SJCRH30 (cell line): ENCODE data around the gene FSHR. TPM values are rescaled to one million over a fixed set of nuclear protein-coding genes. Genes with fewer than 3 reads are reported as not detected.

Source experiments
- DNase-seq, 2 experiments: peaks; one replicate each; pipeline ENCODE4 v3.0.0-alpha.2; 2015 to 2020
- H3K27ac ChIP-seq: fragments of 250-450 bp; sonication (Bioruptor Pico); 2 replicates; pipeline ENCODE4 v1.5.1; 2020; ENCODE audit warnings: mild to moderate bottlenecking, moderate library complexity
- H3K27me3 ChIP-seq: fragments of 250-450 bp; sonication (Bioruptor Pico); 2 replicates; pipeline ENCODE4 v1.5.1; 2020; ENCODE audit warnings: mild to moderate bottlenecking, moderate library complexity
- H3K36me3 ChIP-seq: fragments of 250-450 bp; sonication (Bioruptor Pico); 2 replicates; pipeline ENCODE4 v1.5.1; 2020; ENCODE audit warnings: mild to moderate bottlenecking, moderate library complexity
- H3K4me1 ChIP-seq: fragments of 250-450 bp; sonication (Bioruptor Pico); 2 replicates; pipeline ENCODE4 v1.5.1; 2020; ENCODE audit warnings: mild to moderate bottlenecking, moderate library complexity
- H3K4me3 ChIP-seq: fragments of 250-450 bp; sonication (Bioruptor Pico); 2 replicates; pipeline ENCODE4 v1.5.1; 2020; ENCODE audit warnings: mild to moderate bottlenecking, moderate library complexity
- H3K9me3 ChIP-seq: fragments of 250-450 bp; sonication (Bioruptor Pico); replicated peaks from 2 replicates; pipeline ENCODE4 v1.5.1; 2020; ENCODE audit warnings: mild to moderate bottlenecking, moderate library complexity
- total RNA-seq: library from RNA; depleted of rRNA; stranded (reverse); fragments of >200 nt; shearing (Covaris generic); gene quantifications from 2 replicates; pipeline ENCODE4 v1.2.3, GENCODE V29; 2014

FSHR gene
- total RNA-seq, 1 experiment from 2014 or later = not detected

DNA sequence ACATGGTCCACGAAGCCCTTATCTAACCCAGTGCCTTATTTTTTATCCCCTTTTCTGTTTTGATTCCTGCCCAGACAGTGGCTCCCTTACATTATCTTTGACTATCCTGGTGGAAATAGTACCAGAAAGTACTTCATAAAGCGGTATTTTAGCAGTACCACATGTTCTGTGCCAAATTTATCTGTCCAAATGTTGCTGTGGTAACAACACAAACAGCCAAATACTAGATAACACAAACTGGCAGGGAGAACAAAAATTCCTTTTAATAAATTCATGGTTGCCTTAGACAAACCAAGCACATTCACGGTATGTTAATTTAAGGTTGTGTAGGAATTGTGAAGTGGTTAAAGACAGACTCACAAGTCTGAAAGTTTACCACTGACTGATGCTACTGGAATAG, 210.9 kb downstream of the FSHR start:
- no peak for DNase-seq
- H3K4me3 ChIP-seq = no peak overlapping the region
- no peaks in the 10 kb centered on the region for H3K4me1 ChIP-seq
- 0 out of 2 replicates have a peak, but pooled peaks cover 3% of the 10 kb centered on the region for H3K27me3 ChIP-seq
- H3K27ac ChIP-seq = no peak overlapping the region
- H3K36me3 ChIP-seq = no peaks in the 10 kb centered on the region
- H3K9me3 ChIP-seq = no peaks in the 10 kb centered on the region

DNA sequence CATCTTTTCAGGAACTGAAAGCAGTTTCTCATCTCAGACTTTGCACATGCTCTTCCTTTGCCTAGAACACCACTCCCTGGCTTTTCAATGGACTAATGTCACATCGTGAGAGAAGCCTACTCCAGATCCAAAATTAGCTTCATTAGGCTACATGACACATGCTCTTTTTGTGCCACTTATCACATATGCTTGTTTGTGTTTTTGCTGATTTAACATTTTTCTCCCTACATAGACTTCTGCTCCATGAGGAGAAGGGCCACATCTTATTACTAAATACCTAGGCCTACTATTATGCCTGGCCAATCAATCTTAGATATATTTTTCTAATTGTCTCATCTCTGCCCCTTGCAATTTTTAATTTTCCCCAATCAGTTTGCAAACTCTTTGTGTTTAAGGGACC, 212.4 kb downstream of the FSHR start:
- H3K9me3 ChIP-seq = no peaks in the 10 kb centered on the region

DNA sequence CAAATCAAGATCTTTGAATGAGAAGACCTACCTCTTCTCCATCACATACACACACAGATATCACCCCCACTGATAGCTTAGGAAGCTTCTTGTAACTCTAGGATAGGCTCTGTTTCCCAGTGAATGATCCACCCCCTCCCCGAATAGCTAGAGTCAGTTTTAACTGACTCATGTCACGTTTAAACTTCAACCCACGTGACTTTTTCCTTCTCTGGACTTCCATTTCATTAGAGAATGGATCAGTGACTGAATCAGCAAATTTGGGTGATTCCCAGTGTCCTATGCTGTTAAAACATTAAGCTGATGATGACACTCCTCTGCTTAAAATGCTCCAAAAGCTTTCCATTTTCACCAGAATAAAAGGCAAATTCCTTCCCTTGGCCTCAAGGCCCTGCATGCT, 212.9 kb downstream of the FSHR start:
- no peaks in the 10 kb centered on the region for H3K4me1 ChIP-seq
- DNase-seq = no peak
- 0 out of 2 replicates have a peak, but pooled peaks cover 3% of the 10 kb centered on the region for H3K27me3 ChIP-seq
- H3K4me3 ChIP-seq = no peak overlapping the region
- H3K27ac ChIP-seq = no peak overlapping the region
- H3K36me3 ChIP-seq = no peaks in the 10 kb centered on the region
- no peaks in the 10 kb centered on the region for H3K9me3 ChIP-seq

More for the DNA sequence above, 212.4 kb downstream of the FSHR start:
- Histone ChIP-seq H3K36me3 (no peaks in the 10 kb centered on the region), H3K27me3 (0 out of 2 replicates have a peak, but pooled peaks cover 3% of the 10 kb centered on the region), H3K4me3 (no peak overlapping the region), H3K4me1 (no peaks in the 10 kb centered on the region), H3K27ac (no peak overlapping the region)
- DNase-seq = no peak

DNA sequence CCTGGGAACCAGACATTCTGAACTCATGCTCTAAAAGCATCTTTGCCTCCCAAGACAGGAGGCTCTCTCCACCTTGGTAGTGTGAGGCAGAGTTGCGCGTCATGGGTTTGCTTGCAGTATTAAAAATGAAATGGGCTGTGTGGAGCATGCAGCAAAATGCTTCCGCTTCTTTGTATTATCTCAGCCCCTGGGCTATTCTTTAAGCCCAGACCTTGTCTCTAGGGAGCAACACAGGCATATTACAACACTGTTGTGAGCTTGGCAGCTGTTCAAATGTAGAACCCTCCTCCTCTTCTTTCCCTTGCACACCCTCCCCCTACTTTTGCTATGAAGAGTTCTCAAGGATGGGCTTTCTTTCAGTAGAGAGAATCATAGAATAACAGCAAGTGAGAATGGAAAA, 213.7 kb downstream of the FSHR start:
- Histone ChIP-seq H3K27ac (no peak overlapping the region), H3K4me3 (no peak overlapping the region), H3K27me3 (0 out of 2 replicates have a peak, but pooled peaks cover 3% of the 10 kb centered on the region), H3K9me3 (no peaks in the 10 kb centered on the region), H3K4me1 (no peaks in the 10 kb centered on the region), H3K36me3 (no peaks in the 10 kb centered on the region)
- peak; percentile 28 to 67 for DNase-seq

DNA sequence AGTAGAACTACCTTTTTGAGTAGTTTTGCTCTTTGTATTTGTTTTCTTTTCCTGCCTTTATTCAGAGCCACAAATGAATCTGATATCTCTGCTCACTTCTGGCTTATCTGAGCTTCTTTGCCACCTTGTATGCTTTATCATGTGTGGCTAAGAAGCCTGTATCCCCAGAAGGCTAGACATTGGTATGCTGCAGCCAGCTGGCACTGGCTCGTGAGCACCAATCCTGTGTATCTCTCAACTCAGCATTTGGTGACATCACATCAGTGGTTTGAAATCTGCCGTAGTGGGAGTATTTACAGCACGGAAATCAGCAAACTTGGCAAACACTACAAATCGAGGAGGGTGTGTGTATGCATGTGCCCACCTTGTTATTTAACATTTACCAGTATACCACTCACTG, 215.1 kb downstream of the FSHR start:
- 0 out of 2 replicates have a peak, but pooled peaks cover 6% of the 10 kb centered on the region for H3K27me3 ChIP-seq
- H3K27ac ChIP-seq = no peak overlapping the region
- no peaks in the 10 kb centered on the region for H3K36me3 ChIP-seq
- DNase-seq = no peak
- no peaks in the 10 kb centered on the region for H3K4me1 ChIP-seq
- H3K9me3 ChIP-seq = no peaks in the 10 kb centered on the region
- no peak overlapping the region for H3K4me3 ChIP-seq

DNA sequence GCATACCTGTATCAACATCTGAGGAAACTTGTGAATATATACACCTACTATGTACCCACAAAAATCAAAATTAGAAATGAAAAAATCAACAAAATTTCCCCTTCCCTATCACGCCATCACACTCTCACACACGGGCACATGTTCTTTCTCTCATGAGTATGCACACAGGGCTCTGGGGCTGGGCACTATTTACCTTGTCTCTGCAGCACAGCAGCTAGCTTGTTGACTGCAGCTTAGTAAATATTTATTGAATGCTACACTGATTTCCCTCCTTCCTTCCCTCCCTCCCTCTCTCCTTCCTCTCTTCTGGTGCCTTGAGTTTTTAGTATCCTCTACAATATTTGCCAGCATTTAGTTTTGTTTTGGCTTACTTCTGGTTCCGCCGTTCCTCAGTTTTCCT, 216.1 kb downstream of the FSHR start:
- DNase-seq = no peak
- Histone ChIP-seq H3K27ac (no peak overlapping the region), H3K4me3 (no peak overlapping the region), H3K4me1 (no peaks in the 10 kb centered on the region), H3K9me3 (no peaks in the 10 kb centered on the region), H3K36me3 (no peaks in the 10 kb centered on the region), H3K27me3 (0 out of 2 replicates have a peak, but pooled peaks cover 6% of the 10 kb centered on the region)

DNA sequence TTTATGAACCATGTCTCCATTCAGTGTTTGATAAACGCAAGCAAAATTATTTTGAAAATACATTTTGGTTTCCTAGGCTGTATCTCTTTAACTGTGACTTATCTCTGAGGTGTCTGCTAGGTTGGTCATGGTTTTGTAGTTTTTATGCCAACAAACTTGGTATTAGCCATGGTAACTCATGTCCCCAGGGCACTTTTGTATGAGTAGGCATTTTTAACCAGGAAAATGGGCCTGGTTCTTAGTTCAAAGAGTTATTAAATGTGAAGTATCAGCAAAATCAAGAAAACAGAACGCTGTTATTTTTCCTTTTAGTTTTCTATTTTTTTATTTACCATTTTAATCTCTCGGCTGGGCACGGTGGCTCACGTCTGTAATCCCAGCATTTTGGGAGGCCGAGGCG, 219.5 kb downstream of the FSHR start:
- no peak for DNase-seq
- no peaks in the 10 kb centered on the region for H3K4me1 ChIP-seq
- H3K4me3 ChIP-seq = no peak overlapping the region
- no peaks in the 10 kb centered on the region for H3K9me3 ChIP-seq
- H3K27ac ChIP-seq = no peak overlapping the region
- 0 out of 2 replicates have a peak, but pooled peaks cover 3% of the 10 kb centered on the region for H3K27me3 ChIP-seq
- H3K36me3 ChIP-seq = no peaks in the 10 kb centered on the region

DNA sequence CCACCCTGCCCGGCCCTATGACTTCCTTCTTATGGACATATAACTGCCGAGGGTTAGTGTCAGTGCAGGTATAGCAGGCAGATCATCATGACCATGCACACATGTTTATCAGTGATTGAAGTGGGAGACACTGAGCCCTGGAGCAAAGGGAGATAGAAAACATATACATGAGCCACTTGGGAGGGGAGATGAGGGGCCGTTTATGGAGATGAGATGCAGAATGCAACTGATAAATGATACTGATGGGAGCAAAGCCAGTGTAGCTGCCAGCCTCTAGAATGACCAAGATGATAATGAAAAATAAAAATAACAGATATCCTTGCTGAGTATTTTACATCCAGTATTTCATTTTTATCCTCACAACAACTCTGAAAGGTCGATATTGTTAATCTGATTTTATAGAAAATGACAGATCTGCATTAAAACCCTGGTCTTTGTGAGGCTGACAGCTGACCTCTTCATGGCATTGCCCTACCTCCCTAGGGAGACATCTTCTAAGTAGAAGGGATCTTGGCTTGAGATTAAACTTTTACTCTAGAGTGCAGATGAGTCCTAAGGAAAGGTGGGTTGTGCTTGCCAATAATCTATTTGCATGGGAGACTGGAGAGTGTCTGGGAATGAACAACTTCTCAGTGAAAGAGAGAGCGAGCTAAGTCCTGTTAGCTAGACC, 220.4 kb downstream of the FSHR start:
- no peaks in the 10 kb centered on the region for H3K4me1 ChIP-seq
- H3K27me3 ChIP-seq = 0 out of 2 replicates have a peak, but pooled peaks cover 3% of the 10 kb centered on the region
- no peaks in the 10 kb centered on the region for H3K9me3 ChIP-seq
- no peak overlapping the region for H3K27ac ChIP-seq
- H3K36me3 ChIP-seq = no peaks in the 10 kb centered on the region
- no peak overlapping the region for H3K4me3 ChIP-seq
- no peak for DNase-seq

DNA sequence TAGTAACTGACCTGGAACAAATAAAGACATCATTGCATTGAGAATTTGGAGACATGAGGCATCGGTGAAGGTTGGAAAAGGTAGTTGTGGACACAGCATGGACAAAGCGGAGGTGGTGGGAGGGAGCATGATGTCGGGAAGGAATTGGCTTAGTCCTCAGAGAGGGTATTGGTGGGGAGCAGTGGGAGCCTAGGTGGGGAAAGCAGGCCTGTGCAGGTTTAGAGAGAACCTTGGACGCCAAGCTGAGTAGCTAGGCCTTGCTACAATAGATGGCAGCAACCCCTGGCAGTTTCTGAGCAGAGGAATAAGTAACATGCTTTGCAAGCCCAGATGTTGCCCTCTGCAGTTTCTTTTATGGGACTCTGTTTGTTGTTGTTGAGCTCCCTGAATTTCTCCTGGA, 221.6 kb downstream of the FSHR start:
- H3K36me3 ChIP-seq = no peaks in the 10 kb centered on the region
- no peak overlapping the region for H3K4me3 ChIP-seq

DNA sequence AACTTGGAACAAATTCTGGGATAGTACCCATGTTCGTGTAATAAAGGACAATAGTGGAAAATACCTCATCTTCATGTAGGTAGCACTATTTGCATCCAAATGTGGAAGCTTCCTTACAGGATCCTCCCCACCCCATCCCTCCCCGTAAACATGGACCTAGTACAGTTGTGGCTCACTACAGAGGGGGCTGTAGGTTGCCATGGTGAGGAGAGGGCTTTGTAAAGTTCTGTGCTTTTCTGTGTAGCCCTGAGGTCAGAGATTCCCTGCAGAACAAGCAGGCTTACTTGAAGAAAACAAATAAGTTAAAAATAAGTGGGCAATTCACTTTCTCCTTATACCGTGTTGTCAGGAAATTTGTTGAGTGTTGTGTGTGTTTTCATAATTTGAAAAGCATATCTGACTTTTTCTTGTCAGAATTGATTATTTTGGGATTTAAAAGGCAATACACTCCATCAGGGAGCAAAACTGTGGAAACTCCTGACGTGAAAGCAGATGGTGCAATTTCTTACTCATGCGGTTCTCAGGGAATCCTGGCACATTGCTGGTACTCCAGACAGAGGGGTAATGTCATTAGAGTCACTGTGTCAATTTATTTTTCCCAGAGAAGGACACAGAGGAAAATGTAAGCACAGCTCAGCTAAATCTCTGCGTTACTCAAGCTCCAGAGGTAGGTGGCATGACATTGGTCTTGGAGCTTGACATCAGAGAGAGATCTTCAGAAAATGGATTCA, 224.6 kb downstream of the FSHR start:
- Histone ChIP-seq H3K4me1 (no peaks in the 10 kb centered on the region), H3K36me3 (no peaks in the 10 kb centered on the region), H3K27me3 (0 out of 2 replicates have a peak, but pooled peaks cover 3% of the 10 kb centered on the region), H3K9me3 (peaks cover 3% of the 10 kb centered on the region; the same call in 1 of the 2 replicates), H3K27ac (no peak overlapping the region), H3K4me3 (no peak overlapping the region)
- no peak for DNase-seq

More for the DNA sequence above, 221.6 kb downstream of the FSHR start:
- 0 out of 2 replicates have a peak, but pooled peaks cover 3% of the 10 kb centered on the region for H3K27me3 ChIP-seq
- no peaks in the 10 kb centered on the region for H3K4me1 ChIP-seq
- no peak overlapping the region for H3K27ac ChIP-seq
- no peak for DNase-seq
- no peaks in the 10 kb centered on the region for H3K9me3 ChIP-seq

DNA sequence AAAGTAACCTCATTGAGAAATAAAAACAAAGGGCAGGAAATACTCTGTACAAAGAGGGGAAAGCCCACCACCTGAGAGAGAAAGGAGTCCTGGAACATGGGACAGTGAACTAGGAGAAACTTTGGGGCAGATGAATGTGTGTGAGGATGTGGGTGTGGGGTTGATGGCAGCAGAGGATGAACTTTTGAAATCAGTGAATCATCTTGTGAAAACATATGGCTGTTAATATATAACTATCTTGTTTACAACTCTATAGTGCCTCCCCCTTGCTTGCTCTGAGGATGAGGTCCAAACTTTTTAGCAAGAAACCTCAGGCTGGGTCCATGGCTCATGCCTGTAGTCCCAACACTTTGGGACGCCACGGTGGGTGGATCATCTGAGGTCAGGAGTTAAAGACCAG, 227.0 kb downstream of the FSHR start:
- DNase-seq = no peak
- Histone ChIP-seq H3K9me3 (peaks cover 3% of the 10 kb centered on the region; the same call in 1 of the 2 replicates), H3K36me3 (no peaks in the 10 kb centered on the region), H3K4me3 (no peak overlapping the region), H3K4me1 (no peaks in the 10 kb centered on the region), H3K27me3 (no peaks in the 10 kb centered on the region), H3K27ac (no peak overlapping the region)

DNA sequence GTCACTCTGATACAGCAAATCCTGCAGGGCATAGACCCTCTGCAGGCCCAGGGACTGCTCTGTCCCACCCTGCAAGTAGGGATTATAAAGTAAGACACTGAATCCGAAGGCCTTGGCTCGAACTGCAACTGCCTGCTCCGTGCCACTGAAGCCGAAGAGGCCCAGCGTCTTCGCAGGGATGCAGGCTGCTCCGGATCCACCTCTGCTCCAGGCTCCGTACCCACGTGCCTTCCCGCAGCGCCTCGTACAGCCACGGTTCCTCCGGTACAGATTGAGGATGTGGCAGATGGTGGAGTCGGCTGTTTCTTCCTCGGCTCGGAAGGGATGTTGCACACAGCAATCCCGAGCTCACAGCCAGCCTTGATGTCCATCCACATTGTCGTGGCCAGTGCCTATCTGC, 238.4 kb downstream of the FSHR start:
- Histone ChIP-seq H3K4me1 (no peaks in the 10 kb centered on the region), H3K9me3 (no peaks in the 10 kb centered on the region), H3K27me3 (peaks cover 4% of the 10 kb centered on the region; the same call in 1 of the 2 replicates)

DNA sequence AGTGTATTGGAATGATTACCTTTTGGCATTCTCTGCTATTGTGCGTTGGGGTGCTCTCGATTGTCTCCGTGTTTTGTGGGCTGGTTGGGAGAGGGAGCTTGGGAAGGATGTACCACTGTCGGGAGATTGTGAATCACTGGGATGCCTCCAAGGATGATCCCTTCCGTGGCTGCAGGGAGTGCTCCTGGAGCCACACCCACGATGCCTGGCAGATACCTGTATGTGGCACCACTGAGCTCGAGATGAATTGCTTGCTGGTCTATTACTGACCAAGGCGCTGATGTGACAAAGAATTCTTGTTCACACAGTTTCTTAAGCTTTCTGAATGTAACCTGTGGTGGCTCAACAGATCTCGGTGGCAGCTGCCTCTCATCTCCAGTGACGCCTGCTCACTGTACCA, 239.1 kb downstream of the FSHR start:
- Histone ChIP-seq H3K27ac (no peak overlapping the region), H3K4me3 (no peak overlapping the region), H3K36me3 (no peaks in the 10 kb centered on the region), H3K27me3 (peaks cover 7% of the 10 kb centered on the region), H3K4me1 (no peaks in the 10 kb centered on the region), H3K9me3 (no peaks in the 10 kb centered on the region)
- no peak for DNase-seq

More for the DNA sequence above, 238.4 kb downstream of the FSHR start:
- no peak for DNase-seq
- Histone ChIP-seq H3K4me3 (no peak overlapping the region), H3K27ac (no peak overlapping the region), H3K36me3 (no peaks in the 10 kb centered on the region)

DNA sequence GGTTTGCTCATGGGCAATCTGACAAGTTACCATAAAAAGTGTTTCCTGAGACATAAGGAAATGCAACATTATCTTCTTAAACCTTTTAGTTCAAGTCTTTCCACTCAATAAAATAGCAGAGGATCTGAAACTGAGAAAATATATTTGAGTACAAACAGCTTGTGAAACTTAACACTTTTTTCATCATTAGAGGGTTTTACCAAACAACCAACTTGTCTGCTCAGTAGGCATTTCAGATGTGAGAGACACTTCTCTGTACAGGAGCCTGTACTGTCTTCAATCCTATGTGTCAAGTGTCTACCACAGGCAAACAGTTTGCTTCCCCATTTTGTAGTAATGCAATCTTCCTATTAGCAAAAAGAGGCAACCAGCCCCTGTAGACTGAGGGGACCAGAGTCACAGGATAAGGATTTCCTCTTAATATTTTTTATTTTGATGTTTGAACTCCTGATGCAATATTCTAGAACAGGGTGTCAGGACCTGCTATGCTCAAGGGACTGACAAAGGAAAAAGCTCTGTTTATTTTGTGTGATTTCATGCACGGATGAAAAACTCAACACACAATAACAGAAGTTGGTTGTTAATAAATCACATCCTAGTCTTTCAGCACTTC, 239.7 kb downstream of the FSHR start:
- no peak overlapping the region for H3K27ac ChIP-seq
- peaks cover 7% of the 10 kb centered on the region for H3K27me3 ChIP-seq
- H3K9me3 ChIP-seq = no peaks in the 10 kb centered on the region
- H3K4me1 ChIP-seq = no peaks in the 10 kb centered on the region
- no peaks in the 10 kb centered on the region for H3K36me3 ChIP-seq
- DNase-seq = no peak
- H3K4me3 ChIP-seq = no peak overlapping the region
